ENCODE measurements around the gene LRMDA.

DNA sequence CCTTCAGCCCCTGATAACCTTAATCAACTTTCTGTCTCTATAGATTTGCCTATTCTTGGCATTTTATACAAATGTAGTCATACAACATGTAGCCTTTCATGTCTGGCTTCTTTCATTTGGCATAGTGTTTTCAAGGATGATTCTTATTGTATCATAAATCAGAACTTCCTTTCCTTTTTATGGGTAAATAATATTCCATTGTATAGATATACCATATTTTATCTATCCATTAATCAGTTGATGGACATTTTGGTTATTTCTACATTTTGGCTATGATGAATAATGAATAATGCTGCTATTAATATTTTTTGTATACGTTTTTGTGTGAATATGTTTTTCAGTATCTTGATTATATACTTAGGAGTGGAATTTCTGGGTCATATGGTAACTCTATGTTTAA lies 720.8 kb downstream of the LRMDA start:
- TF ChIP-seq HDAC6 (IDR thresholded peaks at IDR 0.05; ENCODE audit: low read depth, low read length), result no peak
- no peak for TF ChIP-seq POLR2A (IDR thresholded peaks at IDR 0.05; ENCODE audit: control extremely low read depth in 1 of 2, low read depth in 2 of 2, low read length in 2 of 2)
- no peak for TF ChIP-seq RAD21 (IDR thresholded peaks at IDR 0.05 in 1 of 2, conservative IDR thresholded peaks at IDR 0.05 in 1 of 2; ENCODE audit: low read depth in 2 of 2, low read length in 2 of 2)
- TF ChIP-seq GABPA (IDR thresholded peaks at IDR 0.05; ENCODE audit: borderline replicate concordance, insufficient read depth, low read length), result no peak
- TF ChIP-seq, protein P1, sequence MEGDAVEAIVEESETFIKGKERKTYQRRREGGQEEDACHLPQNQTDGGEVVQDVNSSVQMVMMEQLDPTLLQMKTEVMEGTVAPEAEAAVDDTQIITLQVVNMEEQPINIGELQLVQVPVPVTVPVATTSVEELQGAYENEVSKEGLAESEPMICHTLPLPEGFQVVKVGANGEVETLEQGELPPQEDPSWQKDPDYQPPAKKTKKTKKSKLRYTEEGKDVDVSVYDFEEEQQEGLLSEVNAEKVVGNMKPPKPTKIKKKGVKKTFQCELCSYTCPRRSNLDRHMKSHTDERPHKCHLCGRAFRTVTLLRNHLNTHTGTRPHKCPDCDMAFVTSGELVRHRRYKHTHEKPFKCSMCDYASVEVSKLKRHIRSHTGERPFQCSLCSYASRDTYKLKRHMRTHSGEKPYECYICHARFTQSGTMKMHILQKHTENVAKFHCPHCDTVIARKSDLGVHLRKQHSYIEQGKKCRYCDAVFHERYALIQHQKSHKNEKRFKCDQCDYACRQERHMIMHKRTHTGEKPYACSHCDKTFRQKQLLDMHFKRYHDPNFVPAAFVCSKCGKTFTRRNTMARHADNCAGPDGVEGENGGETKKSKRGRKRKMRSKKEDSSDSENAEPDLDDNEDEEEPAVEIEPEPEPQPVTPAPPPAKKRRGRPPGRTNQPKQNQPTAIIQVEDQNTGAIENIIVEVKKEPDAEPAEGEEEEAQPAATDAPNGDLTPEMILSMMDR (IDR thresholded peaks at IDR 0.05; ENCODE audit: control extremely low read depth in 1 of 3, insufficient read depth in 1 of 3, low read depth in 1 of 3, low read length in 3 of 3), result no peak
- no peak for TF ChIP-seq RNF2 (IDR thresholded peaks at IDR 0.05; ENCODE audit: borderline replicate concordance, low read depth, low read length, missing control alignments, poor library complexity, severe bottlenecking)
- TF ChIP-seq BCL11A (IDR thresholded peaks at IDR 0.05; ENCODE audit: low read depth in 2 of 2, low read length in 2 of 2), result no peak
- TF ChIP-seq TEAD4 (IDR thresholded peaks at IDR 0.05; ENCODE audit: low read depth, low read length), result no peak
